ENCODE results near the gene STYXL1.

DNA sequence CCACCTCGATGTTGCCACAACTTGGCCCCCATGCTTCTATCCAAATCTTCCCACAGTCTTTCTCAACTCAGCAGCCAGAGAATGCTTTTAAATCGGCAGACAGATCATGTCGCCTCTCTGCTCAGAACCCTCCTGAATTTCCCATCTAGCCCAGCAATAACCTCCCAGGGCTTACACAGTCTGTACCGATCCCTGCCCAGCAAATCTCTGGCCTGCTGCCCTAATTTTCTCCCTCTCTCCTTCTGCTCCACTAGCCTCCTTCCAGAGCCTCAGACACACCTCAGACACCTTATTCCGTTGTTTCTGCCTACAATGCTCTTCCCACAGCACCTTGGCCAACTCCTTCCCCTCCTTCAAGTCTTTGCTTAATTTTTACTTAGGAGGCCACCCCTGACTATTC is 32.4 kb upstream of the STYXL1 start:
- TF ChIP-seq, protein P1, sequence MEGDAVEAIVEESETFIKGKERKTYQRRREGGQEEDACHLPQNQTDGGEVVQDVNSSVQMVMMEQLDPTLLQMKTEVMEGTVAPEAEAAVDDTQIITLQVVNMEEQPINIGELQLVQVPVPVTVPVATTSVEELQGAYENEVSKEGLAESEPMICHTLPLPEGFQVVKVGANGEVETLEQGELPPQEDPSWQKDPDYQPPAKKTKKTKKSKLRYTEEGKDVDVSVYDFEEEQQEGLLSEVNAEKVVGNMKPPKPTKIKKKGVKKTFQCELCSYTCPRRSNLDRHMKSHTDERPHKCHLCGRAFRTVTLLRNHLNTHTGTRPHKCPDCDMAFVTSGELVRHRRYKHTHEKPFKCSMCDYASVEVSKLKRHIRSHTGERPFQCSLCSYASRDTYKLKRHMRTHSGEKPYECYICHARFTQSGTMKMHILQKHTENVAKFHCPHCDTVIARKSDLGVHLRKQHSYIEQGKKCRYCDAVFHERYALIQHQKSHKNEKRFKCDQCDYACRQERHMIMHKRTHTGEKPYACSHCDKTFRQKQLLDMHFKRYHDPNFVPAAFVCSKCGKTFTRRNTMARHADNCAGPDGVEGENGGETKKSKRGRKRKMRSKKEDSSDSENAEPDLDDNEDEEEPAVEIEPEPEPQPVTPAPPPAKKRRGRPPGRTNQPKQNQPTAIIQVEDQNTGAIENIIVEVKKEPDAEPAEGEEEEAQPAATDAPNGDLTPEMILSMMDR (IDR thresholded peaks at IDR 0.05; ENCODE audit: borderline replicate concordance, extremely low read depth, low read length, poor library complexity, severe bottlenecking): no peak
- no peak for TF ChIP-seq EZH2 (IDR thresholded peaks at IDR 0.05; ENCODE audit: borderline replicate concordance, low read depth, low read length, severe bottlenecking)
